K562 (cell line): Measurements from ENCODE around the gene SH3BGRL3. TPM values are rescaled to one million over a fixed set of nuclear protein-coding genes. Genes with fewer than 3 reads are reported as not detected.

ENCODE experiments used
- ARID3A ChIP-seq: IDR thresholded peaks from 2 replicates; pipeline ENCODE4 v1.6.1; 2012; ENCODE audit warnings: low read depth, low read length, improper control_type of control experiment, borderline replicate concordance
- ATF6 ChIP-seq: sonication (generic); formaldehyde crosslinking; IDR thresholded peaks from 2 replicates; pipeline ENCODE4 v1.4.0; 2020; ENCODE audit warnings: mild to moderate bottlenecking, missing genetic modification reagents
- BCOR ChIP-seq: fragments of 450-650 bp; IDR thresholded peaks from 2 replicates; pipeline ENCODE4 v1.6.1; 2016
- CBX3 ChIP-seq, 2 experiments: IDR thresholded peaks; 1 replicate in 1 of 2; 2 replicates in 1 of 2; pipeline ENCODE4 v1.6.1; 2012; ENCODE audit warnings: inconsistent platforms in 2 of 2, low read length in 2 of 2, borderline replicate concordance in 1 of 2, control low read depth in 1 of 2
- CREBBP ChIP-seq: IDR thresholded peaks from one replicate; pipeline ENCODE4 v1.6.1; 2012; ENCODE audit warnings: low read depth, mild to moderate bottlenecking, control low read depth, inconsistent platforms, low read length
- E2F6 ChIP-seq, 2 experiments: IDR thresholded peaks; 2 replicates each; pipeline ENCODE4 v1.6.1; 2011; ENCODE audit warnings: borderline replicate concordance in 1 of 2, control low read depth in 1 of 2, low read depth in 1 of 2, low read length in 1 of 2, mild to moderate bottlenecking in 1 of 2, mixed read lengths in 1 of 2, moderate library complexity in 1 of 2; ENCODE audit not compliant: insufficient read depth in 1 of 2, insufficient read length in 1 of 2, poor library complexity in 1 of 2, severe bottlenecking in 1 of 2; ENCODE audit errors: extremely low read depth in 1 of 2
- ELF2 ChIP-seq: fragments of 250-450 bp; sonication (Bioruptor Pico); IDR thresholded peaks from 2 replicates; pipeline ENCODE4 v1.5.0; 2021; ENCODE audit warnings: mild to moderate bottlenecking
- GTF2A2 ChIP-seq: IDR thresholded peaks from 2 replicates; pipeline ENCODE4 v1.6.1; 2016; ENCODE audit warnings: mild to moderate bottlenecking, missing genetic modification characterization, missing compliant biosample characterization
- HOXB6 ChIP-seq: fragments of 250-450 bp; sonication (Bioruptor Pico); IDR thresholded peaks from 2 replicates; pipeline ENCODE4 v1.5.1; 2022; ENCODE audit warnings: mild to moderate bottlenecking, borderline replicate concordance
- NFIC ChIP-seq: fragments of 450-650 bp; IDR thresholded peaks from 2 replicates; pipeline ENCODE4 v1.6.1; 2017; ENCODE audit warnings: mild to moderate bottlenecking, inconsistent platforms
- NFYB ChIP-seq: IDR thresholded peaks from 2 replicates; pipeline ENCODE4 v1.6.1; 2011; ENCODE audit warnings: mild to moderate bottlenecking, moderate library complexity; ENCODE audit not compliant: insufficient read length; ENCODE audit errors: extremely low read depth
- PHF20 ChIP-seq: fragments of 450-650 bp; IDR thresholded peaks from 2 replicates; pipeline ENCODE4 v1.6.1; 2018; ENCODE audit not compliant: partially characterized antibody
- PURB ChIP-seq: sonication (generic); formaldehyde crosslinking; IDR thresholded peaks from 2 replicates; pipeline ENCODE4 v1.9.0; 2021; ENCODE audit warnings: low read depth, mild to moderate bottlenecking, missing genetic modification reagents
- RFX1 ChIP-seq: fragments of 450-650 bp; IDR thresholded peaks from 2 replicates; pipeline ENCODE4 v1.6.1; 2016; ENCODE audit warnings: mild to moderate bottlenecking, moderate library complexity
- TARDBP ChIP-seq: fragments of 450-650 bp; IDR thresholded peaks from 2 replicates; pipeline ENCODE4 v1.6.1; 2016
- TCF7 ChIP-seq: sonication (generic); IDR thresholded peaks from 2 replicates; pipeline ENCODE4 v1.6.1; 2016; ENCODE audit warnings: antibody characterized with exemption, borderline replicate concordance
- TEAD1 ChIP-seq, 2 experiments: fragments of 450-650 bp in 1 of 2; sonication (generic) in 1 of 2; formaldehyde crosslinking; IDR thresholded peaks; 2 replicates each; pipeline versions ENCODE4 v1.4.0 to v1.8.0; 2020 to 2022; ENCODE audit warnings: mild to moderate bottlenecking in 2 of 2, missing genetic modification reagents in 1 of 2
- TGIF2 ChIP-seq: sonication (generic); formaldehyde crosslinking; IDR thresholded peaks from 2 replicates; pipeline ENCODE4 v1.8.1; 2022; ENCODE audit warnings: mild to moderate bottlenecking, missing genetic modification reagents, moderate library complexity
- YBX1 ChIP-seq: fragments of 450-650 bp; IDR thresholded peaks from 2 replicates; pipeline ENCODE4 v1.7.1; 2016; ENCODE audit warnings: mild to moderate bottlenecking
- ZBTB17 ChIP-seq: fragments of 450-650 bp; formaldehyde crosslinking; IDR thresholded peaks from 2 replicates; pipeline ENCODE4 v1.4.0; 2020; ENCODE audit warnings: mild to moderate bottlenecking
- ZBTB33 ChIP-seq: sonication (generic); formaldehyde crosslinking; IDR thresholded peaks from 2 replicates; pipeline ENCODE4 v1.8.1; 2023; ENCODE audit warnings: mild to moderate bottlenecking, missing genetic modification reagents
- ZC3H8 ChIP-seq: fragments of 450-650 bp; IDR thresholded peaks from 2 replicates; pipeline ENCODE4 v1.6.1; 2017
- ZNF408 ChIP-seq: fragments of 250-450 bp; sonication (Bioruptor Pico); IDR thresholded peaks from 2 replicates; pipeline ENCODE4 v1.4.0; 2020; ENCODE audit warnings: low read depth, mild to moderate bottlenecking, moderate library complexity
- polyA plus RNA-seq, 8 experiments: library from polyadenylated mRNA; depleted of rRNA in 4 of 8; stranded (reverse) in 5 of 8; unstranded in 3 of 8; fragments of >200 nt; fragmentation: Nextera tagmentation in 2 of 8; fragmentation: Illumina TruSeq in 1 of 8; extraction: Ambion mirVana in 2 of 8; extraction: Trizol in 1 of 8; gene quantifications; 2 replicates each; pipeline versions ENCODE4 v1.2.1 to v1.2.3, GENCODE V29; 2011 to 2014; ENCODE audit warnings: inconsistent platforms in 1 of 8, missing spikeins in 1 of 8
- total RNA-seq, 7 experiments: library from RNA; depleted of rRNA in 6 of 7; stranded (reverse); fragments of >200 nt in 6 of 7; fragmentation: Illumina TruSeq in 2 of 7; extraction: Trizol in 2 of 7; gene quantifications; 2 replicates each; pipeline versions ENCODE4 v1.2.1 to v1.2.3, GENCODE V29; 2011 to 2021; ENCODE audit warnings: low replicate concordance in 1 of 7

SH3BGRL3 gene
- total and polyA plus RNA-seq, 9 of the 15 experiments (the other 6 are each of a cell fraction or from before 2014, with no cell fraction given), result 30.3 to 140 (median 54.2) TPM

GRCh38 chr1:26284597-26285347 is 4.9 kb downstream of the SH3BGRL3 start (continued):
- TF ChIP-seq ATF6 (CRISPR knock-in tag) (peak; percentile 97; the same call in 1 of the 2 replicates), GTF2A2 (no peak), TCF7 (no peak), ELF2 (CRISPR knock-in tag) (no peak), HOXB6 (CRISPR knock-in tag) (no peak), BCOR (peak; percentile 83), CBX3 (IDR thresholded peaks at IDR 0.05; ENCODE audit: borderline replicate concordance in 1 of 2, low read length in 2 of 2) (peak in 1 of 2 experiments; percentile 98; a peak in 1 of 3 replicates), ZBTB17 (CRISPR knock-in tag) (peak; percentile 46; the same call in 1 of the 2 replicates), NFIC (peak; percentile 57), TEAD1 (CRISPR knock-in tag; IDR thresholded peaks at IDR 0.05) (peak; percentile 79 to 89), TGIF2 (CRISPR knock-in tag) (no peak), TARDBP (no peak), YBX1 (no peak), ZNF408 (CRISPR knock-in tag) (no peak), NFYB (no peak), ARID3A (peak; percentile 87; the same call in 1 of the 2 replicates), RFX1 (no peak), PURB (no peak), PHF20 (no peak), ZBTB33 (CRISPR knock-in tag) (peak; percentile 78; the same call in 1 of the 2 replicates), ZC3H8 (no peak), E2F6 (IDR thresholded peaks at IDR 0.05; ENCODE audit: borderline replicate concordance in 1 of 2, extremely low read depth in 1 of 2, insufficient read depth in 1 of 2, insufficient read length in 1 of 2, low read depth in 1 of 2, low read length in 1 of 2, poor library complexity in 1 of 2, severe bottlenecking in 1 of 2) (peak; percentile 98 to 99), CREBBP (no peak)
